Tibial nerve (tissue), 4 donors: ENCODE results near the gene WWC1. TPM values are rescaled to one million over a fixed set of nuclear protein-coding genes. Genes with fewer than 3 reads are reported as not detected.

ENCODE experiments used
- DNase-seq, 2 donors: peaks; one replicate each; pipeline ENCODE4 v3.0.0-alpha.2; 2019; ENCODE audit warnings: low spot score in 2 of 2
- H3K27ac ChIP-seq, 4 donors: fragments of 200-600 bp; sonication (generic) in 3 of 4; one replicate each; pipeline ENCODE4 v1.5.1; 2017 to 2019; ENCODE audit warnings: mild to moderate bottlenecking in 1 of 4
- H3K27me3 ChIP-seq, 2 donors: fragments of 200-600 bp; sonication (generic) in 1 of 2; one replicate each; pipeline versions ENCODE4 v1.5.1 to v1.6.0; 2017 to 2019
- H3K36me3 ChIP-seq, 3 donors: fragments of 200-600 bp; sonication (generic); one replicate each; pipeline ENCODE4 v1.5.1; 2018 to 2019
- H3K4me1 ChIP-seq, 4 donors: fragments of 200-600 bp; sonication (generic) in 3 of 4; one replicate each; pipeline ENCODE4 v1.5.1; 2017 to 2019
- H3K4me3 ChIP-seq, 4 donors: fragments of 200-600 bp; sonication (generic) in 3 of 4; one replicate each; pipeline ENCODE4 v1.5.1; 2017 to 2019; ENCODE audit warnings: mild to moderate bottlenecking in 1 of 4, moderate library complexity in 1 of 4
- H3K9me3 ChIP-seq, 4 donors: fragments of 200-600 bp; sonication (generic) in 3 of 4; one replicate each; pipeline ENCODE4 v1.5.1; 2017 to 2019
- CTCF ChIP-seq, 5 experiments: fragments of 200-600 bp in 3 of 5; fragments of 450-650 bp in 2 of 5; sonication (generic) in 3 of 5; IDR thresholded peaks; one replicate each; pipeline ENCODE4 v1.5.1; 2016 to 2019; ENCODE audit warnings: antibody characterized with exemption in 5 of 5, mild to moderate bottlenecking in 3 of 5, moderate library complexity in 2 of 5
- EP300 ChIP-seq, 2 donors: sonication (generic); formaldehyde crosslinking; IDR thresholded peaks; one replicate each; pipeline ENCODE4 v1.6.1; 2017; ENCODE audit warnings: antibody characterized with exemption in 2 of 2, mild to moderate bottlenecking in 1 of 2
- POLR2A ChIP-seq, 2 donors: fragments of 450-650 bp; IDR thresholded peaks; one replicate each; pipeline ENCODE4 v1.6.1; 2017; ENCODE audit warnings: antibody characterized with exemption in 2 of 2, mild to moderate bottlenecking in 2 of 2, moderate library complexity in 2 of 2
- WGBS, 2 donors: methylation state at CpG; one replicate each; pipeline ENCODE4 v1.1.5; 2018; 5-methylcytosine and 5-hydroxymethylcytosine counted together
- total RNA-seq, 4 donors: library from RNA; depleted of rRNA; stranded (reverse); fragments of >200 nt; gene quantifications; one replicate each; pipeline ENCODE4 v1.1.0, GENCODE V29; 2016

The WWC1 gene
- total RNA-seq, 4 donors from 2014 or later, result 0.78 to 3.3 (median 1.00) TPM

- no peak for DNase-seq
- H3K4me1 ChIP-seq, result no peaks in the 10 kb centered on the region
- H3K9me3 ChIP-seq, result no peaks in the 10 kb centered on the region
- H3K36me3 ChIP-seq, result no peaks in the 10 kb centered on the region
- WGBS, 2 donors, result 46 to 66% methylated on average over 4 of the region's 4 CpGs
- no peak for TF ChIP-seq POLR2A (IDR thresholded peaks at IDR 0.05)
- no peak overlapping the region for H3K4me3 ChIP-seq
- no peaks in the 10 kb centered on the region for H3K27me3 ChIP-seq
- no peak overlapping the region for H3K27ac ChIP-seq
Measured at GRCh38 chr5:168415401-168415800, 124.0 kb downstream of the WWC1 start.

GRCh38 chr5:168415971-168416370 is 124.5 kb downstream of the WWC1 start:
- Histone ChIP-seq H3K36me3 (no peaks in the 10 kb centered on the region), H3K27me3 (no peaks in the 10 kb centered on the region), H3K27ac (no peak overlapping the region), H3K9me3 (no peaks in the 10 kb centered on the region), H3K4me3 (no peak overlapping the region), H3K4me1 (no peaks in the 10 kb centered on the region)
- no peak for TF ChIP-seq CTCF (IDR thresholded peaks at IDR 0.05)
- no peak for TF ChIP-seq POLR2A (IDR thresholded peaks at IDR 0.05)
- no peak for TF ChIP-seq EP300 (IDR thresholded peaks at IDR 0.05)
- DNase-seq, result no peak
- WGBS, 2 donors, result 85 to 89% methylated on average over 6 of the region's 6 CpGs

GRCh38 chr5:168417731-168418429 is 126.4 kb downstream of the WWC1 start:
- H3K9me3 ChIP-seq, result no peaks in the 10 kb centered on the region
- WGBS, 2 donors, result 80 to 81% methylated on average over 10 of the region's 10 CpGs
- no peaks in the 10 kb centered on the region for H3K4me1 ChIP-seq
- H3K27ac ChIP-seq, result no peak overlapping the region
- no peak for DNase-seq
- no peak overlapping the region for H3K4me3 ChIP-seq
- no peaks in the 10 kb centered on the region for H3K36me3 ChIP-seq
- TF ChIP-seq POLR2A (IDR thresholded peaks at IDR 0.05) (no peak), CTCF (IDR thresholded peaks at IDR 0.05) (no peak), EP300 (IDR thresholded peaks at IDR 0.05) (no peak)
- H3K27me3 ChIP-seq, result no peaks in the 10 kb centered on the region

- Histone ChIP-seq H3K27ac (no peak overlapping the region), H3K36me3 (no peaks in the 10 kb centered on the region), H3K27me3 (no peaks in the 10 kb centered on the region), H3K4me3 (no peak overlapping the region), H3K4me1 (no peaks in the 10 kb centered on the region), H3K9me3 (no peaks in the 10 kb centered on the region)
- no peak for TF ChIP-seq CTCF (IDR thresholded peaks at IDR 0.05)
- TF ChIP-seq EP300 (IDR thresholded peaks at IDR 0.05), result no peak
- no peak for TF ChIP-seq POLR2A (IDR thresholded peaks at IDR 0.05)
- DNase-seq, result no peak
- WGBS, 2 donors, result 85 to 91% methylated on average over 9 of the region's 9 CpGs
Measured at GRCh38 chr5:168420461-168420860, 129.0 kb downstream of the WWC1 start.

- H3K27me3 ChIP-seq, result no peaks in the 10 kb centered on the region
- H3K36me3 ChIP-seq, result no peaks in the 10 kb centered on the region
- 79 to 93% methylated on average over 4 of the region's 4 CpGs for WGBS, 2 donors
- H3K9me3 ChIP-seq, result no peaks in the 10 kb centered on the region
- no peak overlapping the region for H3K27ac ChIP-seq
- H3K4me1 ChIP-seq, result no peaks in the 10 kb centered on the region
- DNase-seq, result no peak
- no peak for TF ChIP-seq EP300 (IDR thresholded peaks at IDR 0.05)
- no peak for TF ChIP-seq CTCF (IDR thresholded peaks at IDR 0.05)
- TF ChIP-seq POLR2A (IDR thresholded peaks at IDR 0.05), result no peak
- no peak overlapping the region for H3K4me3 ChIP-seq
Measured at GRCh38 chr5:168422431-168422830, 131.0 kb downstream of the WWC1 start.
